PC-9 (cell line): ENCODE results near the gene WNT8B.

ENCODE experiments used
- CTCF ChIP-seq: fragments of 200-600 bp; sonication (generic); conservative IDR thresholded peaks from 2 replicates; pipeline ENCODE4 v1.6.1; 2017; ENCODE audit warnings: mixed run types, antibody characterized with exemption, mild to moderate bottlenecking, moderate library complexity
- EZH2 ChIP-seq: fragments of 200-600 bp; sonication (generic); IDR thresholded peaks from 2 replicates; pipeline ENCODE4 v1.8.0; 2017; ENCODE audit warnings: antibody characterized with exemption, low read depth

GRCh38 chr10:100520811-100521210 lies 58.0 kb downstream of the WNT8B start:
- TF ChIP-seq CTCF, result no peak
- no peak for TF ChIP-seq EZH2
